ENCODE measurements around the gene S100A10.

GRCh38 chr1:151995774-151996173 is 2.1 kb upstream of the S100A10 start:
- TF ChIP-seq CTCF (IDR thresholded peaks at IDR 0.05): no peak
- no peak for TF ChIP-seq POLR2A (IDR thresholded peaks at IDR 0.05)

All from lower leg skin (tissue), 3 donors.